ENCODE measurements around the gene SEH1L.
"Not testable (repeated sequence)": the region's sequence is repeated elsewhere in the genome, so short reads cannot be mapped to it uniquely, and the experiment has no call there.

SEH1L gene

DNA sequence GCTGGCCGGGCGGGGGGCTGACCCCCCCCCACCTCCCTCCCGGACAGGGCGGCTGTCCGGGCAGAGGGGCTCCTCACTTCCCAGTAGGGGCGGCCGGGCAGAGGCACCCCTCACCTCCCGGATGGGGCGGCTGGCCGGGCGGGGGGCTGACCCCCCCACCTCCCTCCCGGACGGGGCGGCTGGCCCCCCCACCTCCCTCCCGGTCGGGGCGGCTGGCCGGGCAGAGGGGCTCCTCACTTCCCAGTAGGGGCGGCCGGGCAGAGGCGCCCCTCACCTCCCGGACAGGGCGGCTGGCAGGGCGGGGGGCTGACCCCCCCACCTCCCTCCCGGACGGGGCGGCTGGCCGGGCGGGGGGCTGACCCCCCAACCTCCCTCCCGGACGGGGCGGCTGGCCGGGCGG is 32.3 kb downstream of the SEH1L start:
- H3K27me3 ChIP-seq (ENCODE audit: control insufficient read depth, insufficient read depth, low read length); H3K9ac ChIP-seq (ENCODE audit: low read depth, low read length); H3K36me3 ChIP-seq (ENCODE audit: control insufficient read depth, insufficient read depth, low read length): not testable (repeated sequence)

DNA sequence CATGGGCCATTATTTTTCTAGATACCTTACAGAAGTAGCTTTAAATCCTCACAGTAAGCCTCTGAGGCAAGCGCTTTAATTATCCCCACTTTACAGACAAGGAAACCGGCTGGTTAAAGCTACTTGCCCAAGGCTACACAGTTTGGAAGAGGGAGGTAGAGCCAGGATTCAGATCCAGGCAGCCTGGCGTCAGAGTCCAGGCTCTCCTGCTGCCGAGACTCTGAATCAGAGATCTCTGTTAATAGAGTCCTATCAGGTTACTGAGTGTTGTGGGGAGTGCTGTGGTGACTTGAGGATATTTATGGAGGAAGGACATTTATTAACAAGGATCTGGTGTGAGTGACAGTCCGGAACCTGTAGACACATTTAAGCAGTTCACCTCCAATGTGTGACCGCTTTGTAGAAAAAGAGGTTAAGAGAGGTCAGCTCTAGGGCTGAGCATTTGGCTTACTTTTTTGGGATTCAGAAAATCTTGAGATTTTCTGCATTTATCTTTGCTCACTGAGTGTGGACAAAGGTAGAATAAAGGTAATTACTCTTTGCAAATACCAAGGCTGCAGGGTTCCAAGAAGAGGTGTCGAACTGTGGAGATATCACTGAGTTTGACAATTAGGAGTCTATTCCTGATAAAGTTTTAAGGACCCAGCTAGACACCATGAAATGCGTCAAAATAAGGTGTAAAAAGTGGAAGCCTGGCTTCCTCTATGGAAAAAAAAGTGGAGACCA is 41.7 kb downstream of the SEH1L start:
- Histone ChIP-seq H3K4me1 (ENCODE audit: control insufficient read depth, insufficient read depth, low read length) (peaks cover 3% of the 10 kb centered on the region), H3K27me3 (ENCODE audit: control insufficient read depth, insufficient read depth, low read length) (no peaks in the 10 kb centered on the region), H3K36me3 (ENCODE audit: control insufficient read depth, insufficient read depth, low read length) (no peaks in the 10 kb centered on the region), H3K9me3 (ENCODE audit: control insufficient read depth, insufficient read depth, low read length) (no peaks in the 10 kb centered on the region), H3K4me3 (ENCODE audit: low read depth, low read length) (no peak overlapping the region), H3K9ac (ENCODE audit: low read depth, low read length) (no peak overlapping the region)

More for the DNA sequence above, 32.3 kb downstream of the SEH1L start:
- not testable (repeated sequence) for H3K4me1 ChIP-seq (ENCODE audit: control insufficient read depth, insufficient read depth, low read length); H3K9me3 ChIP-seq (ENCODE audit: control insufficient read depth, insufficient read depth, low read length); H3K4me3 ChIP-seq (ENCODE audit: low read depth, low read length)

DNA sequence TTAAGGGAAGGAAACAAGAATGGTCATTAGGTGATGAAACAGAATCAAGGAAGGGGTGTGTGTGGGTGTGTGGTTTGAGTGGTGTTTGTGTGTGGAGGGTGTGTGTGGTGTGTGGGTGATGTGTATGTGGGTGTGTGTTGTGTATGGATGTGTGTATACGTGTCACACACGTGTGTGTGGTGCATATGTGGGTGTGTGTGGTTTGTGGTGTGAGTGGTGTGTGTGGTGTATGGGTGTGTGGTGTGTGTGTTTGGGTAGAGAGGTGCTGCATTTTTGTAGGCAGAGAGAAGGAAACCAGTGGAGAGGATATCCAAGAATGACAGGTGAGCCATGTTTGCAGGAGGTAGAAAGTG is 42.3 kb downstream of the SEH1L start:
- H3K27me3 ChIP-seq (ENCODE audit: control insufficient read depth, insufficient read depth, low read length) = no peaks in the 10 kb centered on the region
- no peak overlapping the region for H3K9ac ChIP-seq (ENCODE audit: low read depth, low read length)
- H3K36me3 ChIP-seq (ENCODE audit: control insufficient read depth, insufficient read depth, low read length) = no peaks in the 10 kb centered on the region
- H3K4me3 ChIP-seq (ENCODE audit: low read depth, low read length) = peak overlapping the region; percentile 80
- no peaks in the 10 kb centered on the region for H3K9me3 ChIP-seq (ENCODE audit: control insufficient read depth, insufficient read depth, low read length)
- H3K4me1 ChIP-seq (ENCODE audit: control insufficient read depth, insufficient read depth, low read length) = peaks cover 3% of the 10 kb centered on the region

DNA sequence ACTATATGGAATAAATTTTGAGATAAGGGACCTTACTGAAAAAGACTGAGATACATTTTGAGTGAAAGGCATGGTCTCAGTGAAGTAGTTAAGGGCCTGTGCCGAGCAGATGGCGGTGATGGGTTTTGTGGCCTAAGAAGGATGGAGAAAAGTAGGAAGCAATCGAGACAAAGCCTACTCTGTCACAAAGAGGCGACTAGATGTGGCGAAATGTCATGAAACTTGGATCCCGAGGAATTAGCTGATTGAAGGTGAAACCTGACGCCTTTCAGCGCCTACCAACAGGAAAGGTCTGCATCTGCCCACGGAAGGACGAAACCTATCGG is 42.8 kb downstream of the SEH1L start:
- Histone ChIP-seq H3K9me3 (ENCODE audit: control insufficient read depth, insufficient read depth, low read length) (no peaks in the 10 kb centered on the region), H3K4me1 (ENCODE audit: control insufficient read depth, insufficient read depth, low read length) (peaks cover 3% of the 10 kb centered on the region), H3K4me3 (ENCODE audit: low read depth, low read length) (peak overlapping the region; percentile 80), H3K27me3 (ENCODE audit: control insufficient read depth, insufficient read depth, low read length) (no peaks in the 10 kb centered on the region), H3K9ac (ENCODE audit: low read depth, low read length) (peak overlapping the region; percentile 88), H3K36me3 (ENCODE audit: control insufficient read depth, insufficient read depth, low read length) (no peaks in the 10 kb centered on the region)

DNA sequence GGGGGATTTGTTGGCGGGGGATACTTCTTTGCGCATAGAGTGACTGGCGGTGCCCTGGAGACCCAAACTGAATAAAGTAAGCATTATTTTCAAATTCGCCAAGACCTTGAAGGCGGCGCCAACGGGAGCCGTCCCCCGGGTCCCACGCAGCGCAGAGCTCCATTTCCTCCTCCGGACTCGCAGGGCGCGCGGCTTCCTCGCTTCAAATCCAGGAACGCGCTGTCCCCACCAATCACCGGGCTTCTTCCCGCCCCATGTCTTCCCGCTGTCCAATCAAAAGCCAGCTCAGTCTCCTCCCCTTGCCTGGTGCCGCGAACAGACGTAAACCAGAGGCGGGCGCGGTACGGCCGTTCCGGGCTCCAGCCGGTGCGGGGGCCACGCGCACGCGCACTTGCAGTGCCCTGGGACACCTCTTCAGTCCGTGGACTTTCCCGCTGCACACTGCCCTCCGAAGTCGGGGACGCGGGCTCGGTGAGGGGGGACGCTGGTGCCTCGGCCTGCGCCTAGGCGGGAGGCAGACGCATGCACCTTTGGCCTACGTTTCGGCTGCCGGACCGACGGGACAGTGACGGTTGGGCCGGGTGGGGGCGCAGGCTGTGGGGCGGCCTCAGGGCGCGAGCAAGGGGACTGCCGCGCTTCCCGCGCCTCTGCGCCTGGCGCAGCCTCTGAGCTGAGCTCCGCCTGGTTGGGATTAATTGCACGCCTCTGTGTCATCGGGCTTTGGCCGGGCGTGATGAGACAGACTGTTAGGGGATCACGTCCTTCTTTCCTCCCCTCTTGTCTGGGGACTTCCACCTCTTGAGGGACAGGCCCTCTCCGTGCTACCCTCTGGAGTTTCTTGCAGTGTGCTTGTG is 43.4 kb downstream of the SEH1L start, which contains the start of gene CEP192:
TSS of gene CEP192 (plus strand) at position 396 of the 854 bp plus-strand sequence. CDS start 8,063 bp downstream, outside the sequence.
- Histone ChIP-seq H3K27me3 (ENCODE audit: control insufficient read depth, insufficient read depth, low read length) (no peaks in the 10 kb centered on the region), H3K9me3 (ENCODE audit: control insufficient read depth, insufficient read depth, low read length) (no peaks in the 10 kb centered on the region), H3K9ac (ENCODE audit: low read depth, low read length) (peak within 1 kb of the TSS; percentile 88), H3K4me1 (ENCODE audit: control insufficient read depth, insufficient read depth, low read length) (peaks cover 3% of the 10 kb centered on the region), H3K36me3 (ENCODE audit: control insufficient read depth, insufficient read depth, low read length) (no peaks in the 10 kb centered on the region), H3K4me3 (ENCODE audit: low read depth, low read length) (peak within 1 kb of the TSS; percentile 80)

DNA sequence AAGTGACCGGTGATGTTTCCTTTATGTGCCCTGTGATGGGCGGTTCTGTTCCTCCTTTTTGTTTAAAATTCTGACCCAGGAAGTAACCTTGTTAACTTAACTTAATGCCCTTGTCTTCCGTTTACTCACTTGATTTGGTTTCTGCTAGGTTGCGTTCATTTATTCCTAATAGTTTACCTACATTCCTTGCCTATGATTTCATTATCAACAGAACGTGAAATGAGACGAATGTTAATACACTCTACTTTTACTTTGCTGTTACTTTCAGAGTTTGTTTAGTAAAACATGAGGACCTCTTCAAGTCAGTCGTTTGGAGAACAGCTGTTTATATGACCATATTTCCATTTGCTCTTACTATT is 44.0 kb downstream of the SEH1L start:
- Histone ChIP-seq H3K9ac (ENCODE audit: low read depth, low read length) (peak overlapping the region; percentile 57), H3K4me3 (ENCODE audit: low read depth, low read length) (peak overlapping the region; percentile 80), H3K4me1 (ENCODE audit: control insufficient read depth, insufficient read depth, low read length) (peaks cover 3% of the 10 kb centered on the region), H3K27me3 (ENCODE audit: control insufficient read depth, insufficient read depth, low read length) (no peaks in the 10 kb centered on the region), H3K36me3 (ENCODE audit: control insufficient read depth, insufficient read depth, low read length) (no peaks in the 10 kb centered on the region), H3K9me3 (ENCODE audit: control insufficient read depth, insufficient read depth, low read length) (no peaks in the 10 kb centered on the region)

DNA sequence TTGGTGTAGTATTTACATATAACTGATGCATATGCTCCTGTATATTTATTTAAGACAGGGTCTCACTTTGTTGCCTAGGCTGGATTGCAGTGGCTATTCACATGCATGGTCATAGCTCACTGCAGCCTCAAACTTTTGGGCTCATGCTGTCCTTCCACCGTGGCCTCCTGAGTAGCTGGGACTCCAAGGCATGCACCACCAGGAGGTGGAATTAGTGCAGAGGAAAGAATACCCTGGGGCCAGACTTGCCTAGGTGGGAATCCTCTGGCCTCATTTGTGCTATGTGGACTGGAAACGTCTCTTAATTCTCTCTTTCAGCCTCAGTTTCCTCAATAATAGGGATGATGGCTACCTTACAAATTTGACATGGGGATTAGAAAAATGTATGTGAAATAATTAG is 45.6 kb downstream of the SEH1L start:
- H3K36me3 ChIP-seq (ENCODE audit: control insufficient read depth, insufficient read depth, low read length) = no peaks in the 10 kb centered on the region
- peaks cover 3% of the 10 kb centered on the region for H3K4me1 ChIP-seq (ENCODE audit: control insufficient read depth, insufficient read depth, low read length)
- H3K4me3 ChIP-seq (ENCODE audit: low read depth, low read length) = no peak overlapping the region
- no peak overlapping the region for H3K9ac ChIP-seq (ENCODE audit: low read depth, low read length)
- no peaks in the 10 kb centered on the region for H3K27me3 ChIP-seq (ENCODE audit: control insufficient read depth, insufficient read depth, low read length)
- H3K9me3 ChIP-seq (ENCODE audit: control insufficient read depth, insufficient read depth, low read length) = no peaks in the 10 kb centered on the region

DNA sequence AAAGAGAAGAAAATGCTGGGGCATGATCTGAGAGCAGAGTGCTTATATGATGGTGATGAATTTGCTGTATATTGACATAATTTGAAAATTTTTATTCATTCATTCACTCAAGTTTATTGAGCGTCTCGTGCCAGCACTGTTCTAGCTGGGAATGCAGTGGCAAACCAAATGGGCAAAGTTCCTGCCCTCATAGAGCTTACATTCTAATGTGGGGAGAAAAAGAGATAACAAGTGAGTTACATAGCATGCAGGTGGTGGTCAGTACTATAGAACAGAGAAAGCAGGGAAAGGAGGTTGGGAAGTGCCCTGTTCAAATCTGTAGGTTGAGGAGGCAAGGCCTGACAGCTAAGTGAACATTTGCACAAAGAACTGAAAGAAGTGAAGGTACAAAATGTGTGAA is 47.6 kb downstream of the SEH1L start:
- Histone ChIP-seq H3K27me3 (ENCODE audit: control insufficient read depth, insufficient read depth, low read length) (no peaks in the 10 kb centered on the region), H3K9me3 (ENCODE audit: control insufficient read depth, insufficient read depth, low read length) (no peaks in the 10 kb centered on the region), H3K36me3 (ENCODE audit: control insufficient read depth, insufficient read depth, low read length) (no peaks in the 10 kb centered on the region), H3K4me3 (ENCODE audit: low read depth, low read length) (no peak overlapping the region), H3K4me1 (ENCODE audit: control insufficient read depth, insufficient read depth, low read length) (peaks cover 3% of the 10 kb centered on the region), H3K9ac (ENCODE audit: low read depth, low read length) (no peak overlapping the region)

DNA sequence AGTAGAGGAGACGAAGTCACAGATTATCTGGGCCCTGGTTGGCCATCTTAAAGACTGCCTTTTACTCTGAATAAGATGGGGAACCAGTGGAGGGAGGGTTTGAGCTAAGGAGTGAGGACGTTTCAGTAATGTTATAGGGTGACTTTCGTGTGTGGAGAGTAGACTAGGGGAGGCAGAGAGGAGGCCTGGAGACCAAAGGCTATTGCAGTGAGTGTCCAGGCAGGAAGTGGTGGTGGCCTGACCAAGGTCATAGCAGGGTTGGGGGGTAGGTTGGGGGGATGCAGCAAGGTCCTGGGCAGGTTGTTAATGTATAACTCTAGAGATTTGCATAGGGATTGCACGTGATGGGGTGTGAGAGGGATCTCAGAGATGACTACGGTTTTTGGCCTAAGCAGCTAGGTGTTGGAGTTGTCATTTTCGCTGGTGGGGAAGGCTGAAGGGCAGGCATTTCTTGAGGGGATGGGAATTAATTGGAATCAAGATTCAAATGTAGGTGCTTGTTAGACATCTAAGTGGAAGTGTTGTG is 48.2 kb downstream of the SEH1L start:
- Histone ChIP-seq H3K27me3 (ENCODE audit: control insufficient read depth, insufficient read depth, low read length) (no peaks in the 10 kb centered on the region), H3K36me3 (ENCODE audit: control insufficient read depth, insufficient read depth, low read length) (no peaks in the 10 kb centered on the region), H3K9me3 (ENCODE audit: control insufficient read depth, insufficient read depth, low read length) (no peaks in the 10 kb centered on the region), H3K4me3 (ENCODE audit: low read depth, low read length) (no peak overlapping the region), H3K9ac (ENCODE audit: low read depth, low read length) (no peak overlapping the region), H3K4me1 (ENCODE audit: control insufficient read depth, insufficient read depth, low read length) (peaks cover 3% of the 10 kb centered on the region)

DNA sequence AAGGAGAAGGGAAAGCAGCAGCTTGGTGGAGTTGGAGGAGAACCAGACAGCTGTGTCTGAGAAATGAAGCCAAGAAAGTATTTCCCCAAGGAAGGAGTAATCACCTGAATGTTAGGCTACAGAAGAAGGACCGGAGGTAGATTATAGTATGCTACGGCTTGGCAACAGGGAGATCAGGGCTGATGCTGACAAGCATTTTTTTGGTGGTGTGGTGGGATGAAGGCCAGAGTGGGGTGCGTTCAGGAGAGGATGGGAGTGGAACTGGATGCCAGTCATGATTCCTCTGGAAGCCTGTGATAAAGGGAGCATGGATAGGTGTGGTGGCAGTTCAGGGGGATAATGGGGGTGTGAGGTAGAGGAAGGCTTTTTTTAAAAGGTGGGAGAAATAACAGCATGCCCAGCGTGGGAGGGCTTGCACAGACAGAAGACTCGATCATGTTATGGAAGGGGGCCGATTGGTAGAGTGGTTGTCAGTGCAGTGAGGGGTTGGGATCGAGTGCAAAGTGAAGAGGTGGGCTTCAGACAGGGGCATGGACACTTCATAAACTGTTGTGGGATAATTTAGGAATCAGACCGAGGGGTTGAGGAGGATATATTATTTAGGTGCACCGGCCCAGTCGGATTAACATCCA is 49.0 kb downstream of the SEH1L start:
- no peaks in the 10 kb centered on the region for H3K27me3 ChIP-seq (ENCODE audit: control insufficient read depth, insufficient read depth, low read length)
- H3K9ac ChIP-seq (ENCODE audit: low read depth, low read length) = no peak overlapping the region
- no peak overlapping the region for H3K4me3 ChIP-seq (ENCODE audit: low read depth, low read length)
- no peaks in the 10 kb centered on the region for H3K36me3 ChIP-seq (ENCODE audit: control insufficient read depth, insufficient read depth, low read length)
- H3K4me1 ChIP-seq (ENCODE audit: control insufficient read depth, insufficient read depth, low read length) = peaks cover 3% of the 10 kb centered on the region
- no peaks in the 10 kb centered on the region for H3K9me3 ChIP-seq (ENCODE audit: control insufficient read depth, insufficient read depth, low read length)

DNA sequence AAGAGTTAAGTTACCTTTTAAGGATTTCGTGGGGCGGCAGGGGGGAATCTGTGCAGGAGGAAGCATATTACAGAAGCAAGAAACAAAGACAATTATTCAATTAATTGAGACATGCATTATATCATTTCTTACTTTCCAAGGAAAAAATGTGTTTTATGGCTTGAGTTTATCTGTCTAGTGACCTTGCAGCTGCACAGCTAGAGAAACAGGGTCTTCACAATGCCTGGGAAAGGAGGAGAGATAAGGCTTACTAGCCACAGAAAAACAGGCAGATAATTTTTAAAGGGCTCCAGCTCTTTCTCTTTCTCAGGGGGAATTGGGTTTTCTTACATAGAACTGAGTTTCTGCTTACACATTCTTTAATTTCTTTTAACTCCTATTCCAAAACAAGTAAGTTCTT is 49.5 kb downstream of the SEH1L start:
- H3K4me3 ChIP-seq (ENCODE audit: low read depth, low read length); H3K27me3 ChIP-seq (ENCODE audit: control insufficient read depth, insufficient read depth, low read length); H3K36me3 ChIP-seq (ENCODE audit: control insufficient read depth, insufficient read depth, low read length); H3K9me3 ChIP-seq (ENCODE audit: control insufficient read depth, insufficient read depth, low read length); H3K4me1 ChIP-seq (ENCODE audit: control insufficient read depth, insufficient read depth, low read length); H3K9ac ChIP-seq (ENCODE audit: low read depth, low read length): not testable (repeated sequence)

Data from iPS-15b (cell line).